BJ (cell line): Measurements from ENCODE around the gene POLR1B. TPM values are rescaled to one million over a fixed set of nuclear protein-coding genes. Genes with fewer than 3 reads are reported as not detected.
A peak's percentile ranks its signal among the peaks of the same experiment; 100 is the strongest.

Experiments used
- CTCF ChIA-PET: fragments of 350-600 bp; formaldehyde crosslinking; extraction: SDS; loops from one replicate; lab custom pipeline; 2021; ENCODE audit warnings: antibody characterized with exemption, inconsistent platforms; lab: Yijun Ruan, JAX
- POLR2A ChIA-PET: fragments of 300-600 bp; sonication (Branson Sonifier 250); formaldehyde crosslinking; extraction: SDS; loops from one replicate; lab custom pipeline; 2021; ENCODE audit warnings: antibody characterized with exemption; lab: Charles Lee
- DNase-seq: peaks from one replicate; pipeline ENCODE4 v3.0.0-alpha.2; 2011; ENCODE audit warnings: low read depth
- H3K27me3 ChIP-seq: 2 replicates; pipeline ENCODE4 v1.6.0; 2011; ENCODE audit warnings: low read length; ENCODE audit not compliant: control insufficient read depth, insufficient read depth
- H3K36me3 ChIP-seq: 2 replicates; pipeline ENCODE4 v1.5.1; 2011; ENCODE audit warnings: low read length; ENCODE audit not compliant: control insufficient read depth, insufficient read depth
- H3K4me3 ChIP-seq: 2 replicates; pipeline ENCODE4 v1.5.1; 2011; ENCODE audit warnings: low read depth, mild to moderate bottlenecking, control low read depth, low read length
- polyA plus RNA-seq: library from polyadenylated mRNA; depleted of rRNA; stranded (reverse); fragments of >200 nt; gene quantifications from 2 replicates; pipeline ENCODE4 v1.2.3, GENCODE V29; 2011; rRNA removed
- small RNA-seq: library from RNA; depleted of rRNA; stranded (forward); fragments of <200 nt; gene quantifications from one replicate; pipeline ENCODE3, GENCODE V24; 2012; ENCODE audit warnings: low replicate concordance, low read depth; ENCODE audit not compliant: insufficient read length
- TF ChIP-seq, protein P1 (sequence below): IDR thresholded peaks from 2 replicates; pipeline ENCODE4 v1.5.1; 2011; ENCODE audit warnings: low read depth, mild to moderate bottlenecking, control low read depth, inconsistent platforms, low read length, moderate library complexity; ENCODE audit not compliant: insufficient read depth

The POLR1B gene
- polyA plus RNA-seq, 1 experiment, result 11.8 TPM

DNA sequence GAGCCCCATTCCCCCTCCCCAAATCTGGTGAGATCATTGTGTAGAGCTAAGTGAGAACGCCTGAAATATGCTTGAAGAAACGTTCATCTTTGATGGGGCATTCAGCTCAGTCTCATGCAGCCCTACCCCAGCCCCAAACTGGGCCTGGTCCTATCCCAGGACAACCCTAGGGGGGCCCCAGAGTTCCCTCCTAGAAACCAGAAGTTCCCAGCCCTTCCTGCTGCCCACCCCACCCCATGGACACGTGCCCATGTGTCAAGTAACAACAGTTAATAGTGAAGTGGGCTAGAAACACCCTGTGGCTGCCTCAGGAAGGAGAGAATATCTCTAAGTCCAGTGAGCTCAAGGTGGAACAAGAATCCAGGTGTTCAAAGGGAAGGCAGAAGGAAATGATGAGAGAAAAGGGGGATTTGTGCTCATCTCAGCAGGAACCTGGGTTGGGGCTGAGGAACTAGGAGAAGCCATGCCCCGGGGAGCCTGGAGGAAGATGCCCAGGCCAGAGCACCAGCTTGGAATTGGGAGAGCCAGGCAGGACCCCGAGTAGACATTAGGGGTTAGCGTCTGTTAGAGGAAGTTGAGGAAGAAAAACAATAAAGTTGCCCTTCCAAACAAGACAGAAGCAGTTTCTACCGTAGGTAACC is 83.3 kb downstream of the POLR1B start:
- TF ChIP-seq, protein P1, sequence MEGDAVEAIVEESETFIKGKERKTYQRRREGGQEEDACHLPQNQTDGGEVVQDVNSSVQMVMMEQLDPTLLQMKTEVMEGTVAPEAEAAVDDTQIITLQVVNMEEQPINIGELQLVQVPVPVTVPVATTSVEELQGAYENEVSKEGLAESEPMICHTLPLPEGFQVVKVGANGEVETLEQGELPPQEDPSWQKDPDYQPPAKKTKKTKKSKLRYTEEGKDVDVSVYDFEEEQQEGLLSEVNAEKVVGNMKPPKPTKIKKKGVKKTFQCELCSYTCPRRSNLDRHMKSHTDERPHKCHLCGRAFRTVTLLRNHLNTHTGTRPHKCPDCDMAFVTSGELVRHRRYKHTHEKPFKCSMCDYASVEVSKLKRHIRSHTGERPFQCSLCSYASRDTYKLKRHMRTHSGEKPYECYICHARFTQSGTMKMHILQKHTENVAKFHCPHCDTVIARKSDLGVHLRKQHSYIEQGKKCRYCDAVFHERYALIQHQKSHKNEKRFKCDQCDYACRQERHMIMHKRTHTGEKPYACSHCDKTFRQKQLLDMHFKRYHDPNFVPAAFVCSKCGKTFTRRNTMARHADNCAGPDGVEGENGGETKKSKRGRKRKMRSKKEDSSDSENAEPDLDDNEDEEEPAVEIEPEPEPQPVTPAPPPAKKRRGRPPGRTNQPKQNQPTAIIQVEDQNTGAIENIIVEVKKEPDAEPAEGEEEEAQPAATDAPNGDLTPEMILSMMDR, result no peak
- CTCF ChIA-PET, result interaction anchor here (0.8 to 10.9 kb wide), 17 partner anchors 10 to 319 kb away, joined by 3 to 251 read pairs (median 10); partner anchors contain the start of gene SLC20A1
- POLR2A ChIA-PET, result no interaction called here
- Histone ChIP-seq H3K27me3 (no peaks in the 10 kb centered on the region), H3K4me3 (no peak overlapping the region), H3K36me3 (no peaks in the 10 kb centered on the region)
- DNase-seq, result no peak

DNA sequence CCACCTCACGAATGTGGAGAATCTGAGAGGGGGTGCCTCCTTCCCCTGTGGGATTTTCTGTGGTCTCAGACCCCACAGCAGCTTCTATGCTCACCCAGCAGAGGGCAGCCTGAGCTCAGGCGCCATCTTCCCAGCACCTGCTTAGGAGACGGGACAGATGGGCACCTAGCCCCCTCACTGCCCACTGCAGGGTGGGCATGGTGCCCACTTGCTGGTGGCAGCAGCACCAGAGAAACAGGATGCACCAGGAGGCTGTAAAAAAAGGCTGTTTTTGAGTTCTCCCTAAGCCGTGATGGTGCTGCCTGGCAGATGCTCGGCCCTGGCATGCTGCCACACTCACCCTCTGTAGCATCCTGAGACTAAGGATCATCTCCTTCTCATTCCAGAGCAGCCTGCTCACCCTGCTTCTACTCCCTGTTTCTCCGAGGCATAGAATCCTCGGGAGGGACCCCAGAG is 84.4 kb downstream of the POLR1B start:
- Histone ChIP-seq H3K27me3 (no peaks in the 10 kb centered on the region), H3K4me3 (no peak overlapping the region), H3K36me3 (no peaks in the 10 kb centered on the region)
- DNase-seq, result peak; percentile 19
- POLR2A ChIA-PET, result no interaction called here
- CTCF ChIA-PET, result interaction anchor here (0.7 to 10.9 kb wide), 23 partner anchors 9 to 315 kb away, joined by 3 to 251 read pairs (median 4); partner anchors contain the start of gene SLC20A1
- TF ChIP-seq, protein P1, result peak; percentile 96

Small RNAs within 50 kb of the gene (small RNA-seq; reads per million reads assigned to genes)
- gene RF00019, result not detected

Other genes with a start within 250 kb of the POLR1B start
- 0.97 and 1.8 TPM in 2 replicates for gene RGPD8, start 108.8 kb upstream of the POLR1B start, polyA plus RNA-seq
- gene TTL, start 60.3 kb upstream of the POLR1B start, polyA plus RNA-seq, result 11.1 and 19.0 TPM in 2 replicates
- gene CHCHD5, start 42.1 kb downstream of the POLR1B start, polyA plus RNA-seq, result 8.1 and 14.9 TPM in 2 replicates
- 25.3 and 38.8 TPM in 2 replicates for gene SLC20A1, start 103.5 kb downstream of the POLR1B start, polyA plus RNA-seq
- not detected in 2 replicates for gene NT5DC4, start 178.6 kb downstream of the POLR1B start, polyA plus RNA-seq
- gene CKAP2L, start 222.1 kb downstream of the POLR1B start, polyA plus RNA-seq, result 3.3 and 6.4 TPM in 2 replicates
- gene IL1A, start 242.0 kb downstream of the POLR1B start, polyA plus RNA-seq, result 0.11 and 0.17 TPM in 2 replicates